ENCODE measurements around the gene EMX1.
"Not testable (repeated sequence)": the region's sequence is repeated elsewhere in the genome, so short reads cannot be mapped to it uniquely, and the experiment has no call there.

Gene EMX1

GRCh38 chr2:72901426-72901825 is 15.9 kb upstream of the EMX1 start:
- DNase-seq: no peak

DNA sequence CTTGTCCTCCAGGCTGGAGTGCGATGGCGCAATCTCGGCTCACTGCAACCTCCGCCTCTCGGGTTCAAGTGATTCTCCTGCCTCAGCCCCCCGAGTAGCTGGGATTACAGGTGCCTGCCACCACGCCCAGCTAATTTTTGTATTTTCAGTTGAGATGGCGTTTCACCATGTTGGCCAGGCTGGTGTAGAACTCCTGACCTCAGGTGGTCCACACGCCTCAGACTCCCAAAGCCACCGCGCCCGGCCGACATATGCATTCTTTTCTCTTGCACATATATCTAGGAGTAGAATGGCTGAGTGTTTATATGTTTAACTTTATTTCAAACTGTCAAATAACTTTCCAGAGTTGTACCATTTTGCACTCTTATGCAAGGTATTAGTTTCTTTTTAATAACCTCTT is 9.9 kb upstream of the EMX1 start:
- DNase-seq: not testable (repeated sequence)

DNA sequence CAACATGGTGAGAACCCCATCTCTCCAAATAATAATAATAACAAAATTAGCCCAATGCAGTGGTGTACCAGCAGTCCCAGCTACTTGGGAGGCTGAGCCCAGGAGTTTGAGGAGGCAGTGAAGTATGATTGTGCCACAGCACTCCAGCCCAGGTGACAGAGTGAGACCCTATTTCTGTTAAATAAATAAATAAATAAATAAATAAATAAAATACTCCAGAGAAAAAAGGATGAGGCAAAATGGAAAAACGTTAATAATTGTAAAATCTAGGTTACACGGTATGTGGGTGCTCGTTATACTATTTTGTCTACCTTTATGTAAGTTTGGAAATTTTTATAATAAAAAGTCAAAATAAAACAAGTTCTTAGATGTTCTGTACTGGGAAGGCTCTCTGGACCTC is 8.6 kb upstream of the EMX1 start:
- DNase-seq: no peak

DNA sequence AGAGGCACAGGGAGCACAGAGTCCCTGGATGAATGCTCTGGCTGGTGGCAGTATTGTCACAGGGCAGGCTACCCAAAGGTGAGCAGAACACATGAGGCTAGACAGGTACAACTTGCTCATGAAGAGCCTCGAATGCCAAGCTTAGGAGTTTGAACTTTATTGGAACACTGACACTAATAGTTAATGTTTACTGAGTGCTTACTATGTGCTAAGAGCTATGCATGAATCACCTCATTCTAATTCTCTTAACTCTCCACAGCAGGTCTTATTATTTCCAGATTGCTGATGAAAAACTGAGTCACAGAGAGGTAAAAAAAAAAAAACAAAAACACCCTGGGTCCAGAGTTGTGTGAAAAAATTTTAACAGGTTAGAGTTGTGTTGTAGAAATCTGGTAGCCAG is 6.1 kb upstream of the EMX1 start:
- no peak for DNase-seq

DNA sequence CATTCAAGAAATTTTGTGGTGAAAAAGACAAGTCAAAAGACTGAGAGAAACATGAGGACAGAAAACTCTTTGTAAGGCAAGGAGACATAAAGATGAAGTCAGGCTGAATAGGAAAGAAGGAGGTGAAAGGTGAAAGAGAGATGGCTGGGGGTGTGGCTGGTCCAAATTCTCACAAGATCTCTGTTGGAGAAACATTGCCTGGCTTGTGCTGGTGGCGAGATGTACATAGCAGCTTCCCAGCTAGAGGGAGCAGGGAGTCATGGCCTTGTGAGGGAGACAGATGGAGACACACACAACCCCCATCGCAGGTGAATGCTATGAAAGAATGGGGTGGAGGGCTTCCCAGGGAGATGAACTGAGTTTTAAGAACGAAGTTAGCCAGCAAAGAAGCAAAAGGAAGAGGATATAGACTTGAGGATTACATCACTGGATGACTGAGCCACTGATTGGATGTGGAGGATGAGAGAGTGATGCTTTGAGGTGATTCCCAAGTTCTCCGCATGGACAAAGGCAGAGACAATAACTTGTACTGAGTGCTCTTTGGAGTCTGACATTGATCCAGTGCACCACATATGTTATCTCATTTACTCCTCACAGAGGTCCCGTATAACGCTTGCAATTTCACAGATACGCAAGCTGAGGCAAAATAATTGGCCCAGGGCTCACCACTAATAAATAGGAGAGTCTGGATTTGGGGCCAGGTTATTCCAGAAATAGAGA is 3.7 kb upstream of the EMX1 start:
- DNase-seq: no peak

DNA sequence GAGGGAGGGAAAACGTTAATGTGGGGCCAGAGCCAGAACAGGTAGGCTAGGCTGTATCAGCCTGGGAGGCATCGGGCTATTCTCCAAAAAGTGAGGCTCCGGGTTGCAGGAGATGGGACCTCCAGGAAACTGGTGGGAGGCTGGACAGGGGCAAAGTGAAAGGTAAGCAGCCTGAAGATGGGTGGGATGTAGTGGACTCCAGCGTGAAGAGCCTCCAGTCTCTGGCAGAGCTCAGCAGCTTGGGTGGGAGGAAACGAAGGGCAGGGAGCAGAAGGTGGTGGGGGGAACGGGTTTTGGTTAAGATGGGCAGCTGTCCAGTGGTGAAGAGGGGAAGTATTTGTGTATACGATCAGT is 3.1 kb upstream of the EMX1 start:
- DNase-seq: no peak

DNA sequence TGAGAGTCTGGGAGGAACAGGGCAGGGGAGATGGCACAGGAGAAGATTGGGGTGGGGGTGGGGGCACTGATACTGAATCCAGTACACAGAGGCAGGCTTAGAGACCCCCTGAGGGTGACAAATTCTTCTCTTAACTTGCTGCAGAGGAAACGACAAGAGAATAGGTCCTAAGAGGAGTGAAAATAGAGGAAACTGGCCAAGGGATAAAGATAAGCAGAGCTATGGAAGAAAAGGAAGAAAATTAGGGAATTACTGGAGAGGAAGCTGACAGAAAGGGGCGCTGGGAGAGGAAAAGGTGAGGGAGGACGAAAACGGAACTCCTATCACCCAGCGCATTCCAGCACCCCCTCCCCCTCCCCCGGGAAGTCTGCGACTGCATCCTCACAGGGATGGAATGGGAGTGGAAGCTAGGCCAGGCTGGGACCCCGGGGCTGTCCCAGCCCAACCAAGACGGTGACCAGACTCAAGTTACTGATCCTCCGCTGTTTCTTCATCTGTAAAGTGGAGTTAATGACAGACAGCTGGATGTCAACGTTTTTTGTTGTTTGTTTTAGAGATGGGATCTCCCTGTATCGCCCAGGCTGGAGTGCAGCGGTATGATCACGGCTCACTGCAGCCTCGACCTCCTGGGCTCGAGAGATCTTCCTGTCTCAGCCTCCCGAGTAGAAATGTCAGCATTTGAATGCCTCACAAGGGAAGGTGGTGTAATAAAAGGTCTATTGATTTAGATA is 2.6 kb upstream of the EMX1 start:
- no peak for DNase-seq

- DNase-seq: no peak
These were observed 1.9 kb upstream of the EMX1 start for GRCh38 chr2:72915320-72915906.

- no peak for DNase-seq
These were observed 1.2 kb upstream of the EMX1 start for GRCh38 chr2:72915907-72916742.

DNA sequence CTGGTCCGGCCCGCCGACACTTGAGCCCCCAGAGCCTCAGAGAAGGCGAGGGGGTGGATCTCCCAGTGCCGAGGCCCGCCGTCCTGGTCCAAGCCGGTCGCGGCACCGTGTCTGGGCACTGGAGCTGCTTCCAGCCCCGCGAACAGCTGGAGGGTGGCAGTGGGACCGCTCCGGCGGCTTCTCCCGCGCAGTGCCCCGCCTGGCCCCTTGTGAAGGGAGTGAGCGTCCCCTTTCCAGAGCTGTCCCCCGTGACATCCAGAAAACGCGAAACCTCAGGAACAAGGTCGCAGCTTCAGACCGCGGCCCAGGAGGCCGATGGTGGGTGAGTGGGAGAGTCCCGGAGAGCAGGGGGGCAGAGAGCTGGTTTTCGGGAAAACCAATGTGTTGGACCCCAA is 579 bp upstream of the EMX1 start:
- no peak for DNase-seq

DNA sequence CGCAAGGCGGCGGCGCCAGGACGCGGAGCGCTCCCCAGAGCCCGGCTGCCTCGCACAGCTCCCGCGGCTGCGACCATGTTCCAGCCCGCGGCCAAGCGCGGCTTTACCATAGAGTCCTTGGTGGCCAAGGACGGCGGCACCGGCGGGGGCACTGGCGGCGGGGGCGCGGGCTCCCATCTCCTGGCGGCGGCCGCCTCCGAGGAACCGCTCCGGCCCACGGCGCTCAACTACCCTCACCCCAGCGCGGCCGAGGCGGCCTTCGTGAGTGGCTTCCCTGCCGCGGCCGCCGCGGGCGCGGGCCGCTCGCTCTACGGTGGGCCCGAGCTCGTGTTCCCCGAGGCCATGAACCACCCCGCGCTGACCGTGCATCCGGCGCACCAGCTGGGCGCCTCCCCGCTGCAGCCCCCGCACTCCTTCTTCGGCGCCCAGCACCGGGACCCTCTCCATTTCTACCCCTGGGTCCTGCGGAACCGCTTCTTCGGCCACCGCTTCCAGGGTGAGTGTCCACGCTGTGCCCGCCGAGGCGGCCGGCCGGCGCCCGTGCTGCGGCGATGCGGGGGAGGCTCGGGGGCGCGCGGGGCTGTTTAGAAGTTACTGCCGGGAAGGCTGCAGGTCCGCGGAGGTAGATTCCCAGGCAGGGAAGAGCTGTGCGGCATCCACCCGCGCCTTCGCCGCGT is 696 bp downstream of the EMX1 start:
- no peak for DNase-seq

GRCh38 chr2:72919414-72920317 is 2.3 kb downstream of the EMX1 start:
- DNase-seq: no peak

DNA sequence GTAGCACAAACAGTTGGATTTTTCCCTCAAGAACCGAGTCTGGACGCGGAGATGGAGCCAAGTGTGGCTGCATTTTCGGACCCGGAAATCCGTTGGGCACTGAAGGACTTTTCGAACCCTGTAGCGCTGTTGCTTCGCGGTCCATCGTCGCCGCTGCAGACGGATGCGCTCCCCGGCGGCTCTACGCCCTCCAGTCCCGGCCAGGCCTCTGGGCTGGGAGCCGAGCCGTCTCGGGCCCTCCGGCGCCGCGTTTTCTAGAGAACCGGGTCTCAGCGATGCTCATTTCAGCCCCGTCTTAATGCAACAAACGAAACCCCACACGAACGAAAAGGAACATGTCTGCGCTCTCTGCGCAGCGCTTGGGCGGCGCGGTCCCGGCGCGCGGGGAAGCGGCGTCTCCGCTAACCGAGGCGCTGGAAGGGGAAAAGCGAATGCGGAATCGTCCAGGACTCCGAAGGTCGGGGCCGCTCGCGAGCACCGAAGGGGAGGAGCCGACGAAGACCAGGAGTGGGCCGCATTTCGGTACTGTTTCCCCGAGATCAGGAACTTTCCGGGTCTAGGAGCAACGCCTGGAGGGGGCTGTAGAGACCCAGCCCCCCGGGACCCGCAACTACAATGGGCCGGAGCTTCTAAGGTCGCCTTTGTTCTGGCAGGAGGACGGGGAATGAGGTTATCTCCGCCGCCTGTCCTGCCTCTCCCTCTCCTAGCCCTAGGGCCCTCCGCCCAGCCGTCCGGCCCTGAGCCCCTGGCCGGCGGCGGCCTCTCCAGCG is 3.2 kb downstream of the EMX1 start:
- no peak for DNase-seq

DNA sequence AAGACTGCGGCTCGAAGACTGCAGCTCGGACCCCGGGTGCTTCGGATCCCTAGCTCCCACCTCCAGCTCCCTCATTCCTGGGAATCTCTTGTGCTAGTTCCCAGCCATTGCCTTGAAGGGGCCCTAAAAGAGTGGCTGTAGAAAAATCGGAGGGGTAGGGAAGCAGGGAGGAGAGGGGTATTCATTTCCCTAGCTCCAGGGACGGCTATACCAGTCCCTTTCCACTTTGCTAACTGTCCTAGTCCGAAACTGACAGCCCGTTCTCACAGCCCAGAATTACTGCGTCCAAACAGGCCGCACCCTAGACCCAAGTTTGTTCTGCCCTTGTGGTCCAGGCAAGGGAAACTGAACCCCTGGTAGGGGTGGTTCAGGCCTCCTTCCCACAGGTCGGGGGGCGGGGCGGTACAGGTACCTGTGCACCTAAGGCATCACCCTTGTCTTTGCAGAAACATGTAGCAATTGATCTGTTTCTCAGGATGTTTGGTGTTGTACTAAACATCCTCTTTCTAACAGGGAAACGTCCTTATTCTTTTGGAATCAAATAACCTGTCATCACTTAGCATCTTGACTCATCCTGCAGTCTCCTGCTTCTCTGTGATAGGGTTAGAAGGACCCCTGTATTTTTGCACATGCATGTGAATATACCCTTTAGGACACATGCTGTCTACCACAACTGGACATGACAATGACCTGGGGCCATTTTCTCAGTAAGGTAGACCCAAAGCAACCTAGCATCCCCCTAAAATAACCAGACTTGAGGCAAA is 4.0 kb downstream of the EMX1 start:
- DNase-seq: no peak

- no peak for DNase-seq
These were observed 4.5 kb downstream of the EMX1 start for GRCh38 chr2:72921853-72922252.

DNA sequence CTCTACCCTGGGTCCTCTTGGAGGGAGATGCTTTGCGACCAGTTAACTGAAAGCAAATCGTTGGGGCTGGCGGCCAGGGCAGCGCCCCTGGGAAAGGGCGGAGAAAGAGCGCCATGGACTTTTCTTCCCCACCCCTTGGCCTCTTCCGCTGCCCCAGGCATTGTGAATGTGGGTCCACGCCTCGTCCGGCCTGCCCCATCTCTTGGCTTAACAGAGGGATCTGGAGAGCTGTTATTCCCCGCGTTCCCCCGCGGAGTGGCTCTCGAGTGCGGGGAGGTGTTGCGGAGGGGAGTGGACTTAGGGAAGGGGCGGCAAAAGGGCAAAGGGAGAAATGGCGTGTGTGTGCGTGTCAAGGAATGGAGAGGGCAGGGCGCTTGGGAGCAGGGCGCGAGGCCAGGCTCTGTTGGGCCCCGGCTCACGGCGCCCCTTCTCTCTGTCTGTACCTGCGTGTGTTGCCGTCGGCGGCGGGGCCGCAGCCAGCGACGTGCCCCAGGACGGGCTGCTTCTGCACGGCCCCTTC is 6.6 kb downstream of the EMX1 start:
- no peak for DNase-seq

GRCh38 chr2:72924353-72925240 is 7.3 kb downstream of the EMX1 start:
- no peak for DNase-seq

DNA sequence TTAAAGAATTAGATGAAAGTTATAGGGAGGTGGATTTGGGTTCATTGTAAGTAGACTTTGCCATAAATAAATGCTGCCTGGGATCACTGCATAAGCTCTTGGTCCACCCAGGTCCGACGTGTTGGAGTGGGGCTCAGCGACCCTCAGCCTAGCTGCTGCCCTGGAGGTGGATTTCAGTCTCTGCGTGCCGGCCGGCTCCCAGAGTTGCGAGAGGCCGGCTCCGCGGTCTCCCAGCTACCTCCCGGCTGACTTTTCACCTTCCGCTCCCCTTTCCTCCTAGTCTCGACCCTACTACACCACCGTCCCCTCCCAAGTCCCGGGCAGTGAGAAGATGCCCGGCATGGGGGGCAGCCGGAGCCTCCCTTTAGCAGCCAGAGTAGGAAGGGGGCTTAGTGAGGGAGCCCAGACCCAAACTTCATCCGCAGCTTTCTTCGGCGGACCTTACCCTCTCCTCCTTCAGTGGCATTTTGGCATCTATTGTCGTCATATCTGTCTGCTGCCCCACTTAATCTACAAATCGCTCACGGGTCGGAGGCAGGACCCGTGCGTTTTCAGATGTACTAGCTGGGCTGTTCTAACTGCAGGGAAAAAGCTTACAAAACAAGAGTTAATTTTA is 8.1 kb downstream of the EMX1 start:
- no peak for DNase-seq

All from NCI-H187 treated with DMSO at 0.1 percent for 48 hours (cell line).